Liver (tissue), 9 donors: ENCODE data around the gene ANKRD44. TPM values are rescaled to one million over a fixed set of nuclear protein-coding genes. Genes with fewer than 3 reads are reported as not detected.

Experiments
- DNase-seq: peaks from one replicate; pipeline ENCODE4 v3.0.0-alpha.2; 2017; ENCODE audit warnings: low spot score
- H3K27ac ChIP-seq, 2 donors: one replicate each; pipeline ENCODE4 v1.7.0; 2013; ENCODE audit warnings: inconsistent platforms in 2 of 2, low read length in 2 of 2, control low read depth in 1 of 2, low read depth in 1 of 2, mild to moderate bottlenecking in 1 of 2
- H3K27me3 ChIP-seq, 4 donors: one replicate each; pipeline versions ENCODE4 v1.6.1 to v1.7.0; 2013; ENCODE audit warnings: low read length in 3 of 4, inconsistent platforms in 1 of 4, mild to moderate bottlenecking in 1 of 4, moderate library complexity in 1 of 4; ENCODE audit not compliant: control insufficient read depth in 4 of 4, insufficient read depth in 4 of 4
- H3K36me3 ChIP-seq, 4 donors: one replicate each; pipeline versions ENCODE4 v1.6.1 to v1.7.0; 2013; ENCODE audit warnings: low read length in 3 of 4, mild to moderate bottlenecking in 3 of 4, low read depth in 1 of 4, moderate library complexity in 1 of 4; ENCODE audit not compliant: control insufficient read depth in 4 of 4, insufficient read depth in 3 of 4
- H3K4me1 ChIP-seq, 4 donors: one replicate each; pipeline versions ENCODE4 v1.6.1 to v1.7.0; 2013; ENCODE audit warnings: low read length in 3 of 4, mild to moderate bottlenecking in 3 of 4, moderate library complexity in 1 of 4; ENCODE audit not compliant: control insufficient read depth in 4 of 4, insufficient read depth in 4 of 4
- H3K4me3 ChIP-seq, 3 donors: one replicate each; pipeline versions ENCODE4 v1.6.1 to v1.7.0; 2013; ENCODE audit warnings: low read length in 3 of 3, control low read depth in 1 of 3, low read depth in 1 of 3, mild to moderate bottlenecking in 1 of 3
- H3K9ac ChIP-seq, 2 donors: one replicate each; pipeline ENCODE4 v1.7.0; 2013; ENCODE audit warnings: low read length in 2 of 2, mild to moderate bottlenecking in 2 of 2, moderate library complexity in 2 of 2, control low read depth in 1 of 2, low read depth in 1 of 2
- H3K9me3 ChIP-seq, 4 donors: one replicate each; pipeline versions ENCODE4 v1.6.1 to v1.7.0; 2013; ENCODE audit warnings: low read length in 3 of 4; ENCODE audit not compliant: control insufficient read depth in 4 of 4
- EGR1 ChIP-seq, 2 donors: IDR thresholded peaks; 2 replicates each; pipeline ENCODE4 v1.6.1; 2016 to 2018; ENCODE audit warnings: antibody characterized with exemption in 2 of 2, low read depth in 2 of 2
- FOXA2 ChIP-seq: IDR thresholded peaks from 2 replicates; pipeline ENCODE4 v1.6.1; 2016; ENCODE audit warnings: antibody characterized with exemption
- GABPA ChIP-seq, 2 donors: IDR thresholded peaks in 1 of 2; conservative IDR thresholded peaks in 1 of 2; 2 replicates each; pipeline ENCODE4 v1.6.1; 2016; ENCODE audit warnings: antibody characterized with exemption in 2 of 2, mild to moderate bottlenecking in 1 of 2, moderate library complexity in 1 of 2
- HNF4A ChIP-seq, 2 donors: conservative IDR thresholded peaks; 2 replicates each; pipeline ENCODE4 v1.6.1; 2016; ENCODE audit warnings: antibody characterized with exemption in 2 of 2, mild to moderate bottlenecking in 2 of 2
- HNF4G ChIP-seq: IDR thresholded peaks from 2 replicates; pipeline ENCODE4 v1.6.1; 2016; ENCODE audit warnings: antibody characterized with exemption
- JUND ChIP-seq, 2 donors: IDR thresholded peaks; 2 replicates each; pipeline ENCODE4 v1.6.1; 2016; ENCODE audit warnings: antibody characterized with exemption in 2 of 2
- NR2F2 ChIP-seq: IDR thresholded peaks from 2 replicates; pipeline ENCODE4 v1.6.1; 2016; ENCODE audit warnings: antibody characterized with exemption
- RAD21 ChIP-seq, 2 donors: IDR thresholded peaks; 2 replicates each; pipeline ENCODE4 v1.6.1; 2016; ENCODE audit warnings: antibody characterized with exemption in 2 of 2, mild to moderate bottlenecking in 2 of 2
- RXRA ChIP-seq, 2 donors: IDR thresholded peaks; 2 replicates each; pipeline ENCODE4 v1.6.1; 2017 to 2018; ENCODE audit warnings: antibody characterized with exemption in 2 of 2, mild to moderate bottlenecking in 1 of 2
- SP1 ChIP-seq: IDR thresholded peaks from 2 replicates; pipeline ENCODE4 v1.6.1; 2018; ENCODE audit warnings: antibody characterized with exemption, mild to moderate bottlenecking
- TAF1 ChIP-seq: conservative IDR thresholded peaks from 2 replicates; pipeline ENCODE4 v1.6.1; 2016; ENCODE audit warnings: antibody characterized with exemption, mild to moderate bottlenecking
- YY1 ChIP-seq: IDR thresholded peaks from 2 replicates; pipeline ENCODE4 v1.6.1; 2016; ENCODE audit warnings: antibody characterized with exemption, mild to moderate bottlenecking
- whole genome bisulfite sequencing: extraction: QIAGEN DNeasy Blood & Tissue Kit; methylation state at CpG from one replicate; pipeline ENCODE4 v1.1.7; 2013; 5-methylcytosine and 5-hydroxymethylcytosine counted together
- polyA plus RNA-seq, 2 donors: library from polyadenylated mRNA; stranded (reverse) in 1 of 2; unstranded in 1 of 2; fragments of 200-250 nt in 1 of 2; fragments of >200 nt in 1 of 2; fragmentation: Nextera tagmentation in 1 of 2; extraction: Ambion mirVana in 1 of 2; gene quantifications; one replicate each; pipeline versions ENCODE4 v1.2.1 to v1.2.3, GENCODE V29; 2013 to 2015
- total RNA-seq, 2 donors: library from RNA; depleted of rRNA; stranded (reverse); fragments of >200 nt; gene quantifications; one replicate each; pipeline ENCODE4 v1.2.3, GENCODE V29; 2014
- TF ChIP-seq, protein P1 (sequence below): IDR thresholded peaks from 2 replicates; pipeline ENCODE4 v1.6.1; 2016; ENCODE audit warnings: antibody characterized with exemption
- TF ChIP-seq, protein P2 (sequence below): IDR thresholded peaks from 2 replicates; pipeline ENCODE4 v1.6.1; 2016; ENCODE audit warnings: antibody characterized with exemption, mild to moderate bottlenecking
- TF ChIP-seq, protein P3 (sequence below): fragments of 150-350 bp; IDR thresholded peaks from 2 replicates; pipeline ENCODE4 v1.5.1; 2017; ENCODE audit warnings: improper control_type of control experiment, low read depth, low read length; ENCODE audit not compliant: missing input control
- donor health status: healthy.
- donor health status: healthy.
- donor health status: healthy.
- donor health status: healthy.
- donor health status: healthy.

Gene ANKRD44
- total and polyA plus RNA-seq, 4 donors, result 3.8 to 18.2 (median 6.8) TPM

DNA sequence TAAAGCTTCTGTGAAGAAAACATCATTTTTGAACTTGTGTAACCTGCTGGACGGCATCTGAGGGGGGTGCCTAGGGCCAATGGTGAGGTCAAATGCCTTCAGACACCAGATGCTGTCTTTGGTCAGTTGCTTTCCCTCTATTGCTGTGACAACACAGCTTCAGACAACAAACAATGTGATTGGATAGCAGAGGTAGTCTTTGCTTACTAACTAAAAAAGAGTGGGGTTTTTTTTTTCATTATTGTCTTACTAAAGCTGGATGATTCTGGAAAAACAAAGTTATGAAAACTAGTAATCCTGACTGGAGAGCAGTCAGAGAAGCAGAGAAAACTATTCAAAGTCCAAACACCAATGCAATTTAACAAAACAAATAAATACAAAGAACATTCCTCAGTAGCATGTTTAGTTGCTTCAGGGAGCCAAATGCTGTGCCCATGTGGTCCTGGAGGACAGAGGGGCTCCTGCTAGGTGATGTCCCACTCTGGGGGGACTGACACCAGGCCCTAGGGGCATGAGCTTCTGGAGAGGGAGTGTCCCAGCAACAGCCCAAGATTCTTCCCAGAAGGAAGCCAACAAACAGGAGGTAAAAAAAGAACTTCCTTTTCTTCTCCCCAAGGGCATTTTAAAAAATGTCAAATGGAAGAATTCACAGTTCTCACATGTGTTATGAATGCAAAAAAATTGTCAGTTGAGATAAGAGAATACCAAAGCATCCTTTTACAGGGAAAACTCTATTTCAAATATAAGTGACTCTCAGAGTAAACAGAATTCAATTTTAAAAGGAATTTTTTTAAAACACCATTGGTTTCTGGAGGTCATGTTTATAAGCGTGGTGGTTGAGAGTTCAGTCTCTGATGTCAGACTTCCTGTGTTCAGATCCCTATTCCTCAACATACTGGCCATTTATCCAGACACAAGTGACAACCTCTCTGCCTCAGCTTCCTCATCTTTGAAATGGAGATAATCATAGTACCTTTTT lies 203.0 kb downstream of the ANKRD44 start:
- H3K36me3 ChIP-seq, result no peaks in the 10 kb centered on the region
- peaks cover 7 to 26% (median 15%) of the 10 kb centered on the region in 4 donors for H3K4me1 ChIP-seq
- no peak for DNase-seq
- H3K9me3 ChIP-seq, result no peaks in the 10 kb centered on the region
- H3K9ac ChIP-seq, result peak overlapping the region in 1 of 2 donors; percentile 8
- H3K4me3 ChIP-seq, result no peak overlapping the region
- WGBS, result 47% methylated on average over 2 of the region's 2 CpGs
- TF ChIP-seq SP1 (peak; percentile 77), HNF4G (peak; percentile 25), GABPA (IDR thresholded peaks at IDR 0.05 in 1 of 2, conservative IDR thresholded peaks at IDR 0.05 in 1 of 2) (no peak), NR2F2 (peak; percentile 91), HNF4A (conservative IDR thresholded peaks at IDR 0.05) (peak; percentile 68 to 75), EGR1 (IDR thresholded peaks at IDR 0.05; ENCODE audit: low read depth in 2 of 2) (no peak), RXRA (IDR thresholded peaks at IDR 0.05) (peak; percentile 69 to 86), JUND (IDR thresholded peaks at IDR 0.05) (peak in 1 of 2 donors; percentile 32), FOXA2 (peak; percentile 4)
- TF ChIP-seq, protein P1, sequence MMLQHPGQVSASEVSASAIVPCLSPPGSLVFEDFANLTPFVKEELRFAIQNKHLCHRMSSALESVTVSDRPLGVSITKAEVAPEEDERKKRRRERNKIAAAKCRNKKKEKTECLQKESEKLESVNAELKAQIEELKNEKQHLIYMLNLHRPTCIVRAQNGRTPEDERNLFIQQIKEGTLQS, result no peak
- TF ChIP-seq, protein P2, sequence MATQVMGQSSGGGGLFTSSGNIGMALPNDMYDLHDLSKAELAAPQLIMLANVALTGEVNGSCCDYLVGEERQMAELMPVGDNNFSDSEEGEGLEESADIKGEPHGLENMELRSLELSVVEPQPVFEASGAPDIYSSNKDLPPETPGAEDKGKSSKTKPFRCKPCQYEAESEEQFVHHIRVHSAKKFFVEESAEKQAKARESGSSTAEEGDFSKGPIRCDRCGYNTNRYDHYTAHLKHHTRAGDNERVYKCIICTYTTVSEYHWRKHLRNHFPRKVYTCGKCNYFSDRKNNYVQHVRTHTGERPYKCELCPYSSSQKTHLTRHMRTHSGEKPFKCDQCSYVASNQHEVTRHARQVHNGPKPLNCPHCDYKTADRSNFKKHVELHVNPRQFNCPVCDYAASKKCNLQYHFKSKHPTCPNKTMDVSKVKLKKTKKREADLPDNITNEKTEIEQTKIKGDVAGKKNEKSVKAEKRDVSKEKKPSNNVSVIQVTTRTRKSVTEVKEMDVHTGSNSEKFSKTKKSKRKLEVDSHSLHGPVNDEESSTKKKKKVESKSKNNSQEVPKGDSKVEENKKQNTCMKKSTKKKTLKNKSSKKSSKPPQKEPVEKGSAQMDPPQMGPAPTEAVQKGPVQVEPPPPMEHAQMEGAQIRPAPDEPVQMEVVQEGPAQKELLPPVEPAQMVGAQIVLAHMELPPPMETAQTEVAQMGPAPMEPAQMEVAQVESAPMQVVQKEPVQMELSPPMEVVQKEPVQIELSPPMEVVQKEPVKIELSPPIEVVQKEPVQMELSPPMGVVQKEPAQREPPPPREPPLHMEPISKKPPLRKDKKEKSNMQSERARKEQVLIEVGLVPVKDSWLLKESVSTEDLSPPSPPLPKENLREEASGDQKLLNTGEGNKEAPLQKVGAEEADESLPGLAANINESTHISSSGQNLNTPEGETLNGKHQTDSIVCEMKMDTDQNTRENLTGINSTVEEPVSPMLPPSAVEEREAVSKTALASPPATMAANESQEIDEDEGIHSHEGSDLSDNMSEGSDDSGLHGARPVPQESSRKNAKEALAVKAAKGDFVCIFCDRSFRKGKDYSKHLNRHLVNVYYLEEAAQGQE, result peak; percentile 63
- no peaks in the 10 kb centered on the region for H3K27me3 ChIP-seq
- peak overlapping the region; percentile 84 to 91 for H3K27ac ChIP-seq

DNA sequence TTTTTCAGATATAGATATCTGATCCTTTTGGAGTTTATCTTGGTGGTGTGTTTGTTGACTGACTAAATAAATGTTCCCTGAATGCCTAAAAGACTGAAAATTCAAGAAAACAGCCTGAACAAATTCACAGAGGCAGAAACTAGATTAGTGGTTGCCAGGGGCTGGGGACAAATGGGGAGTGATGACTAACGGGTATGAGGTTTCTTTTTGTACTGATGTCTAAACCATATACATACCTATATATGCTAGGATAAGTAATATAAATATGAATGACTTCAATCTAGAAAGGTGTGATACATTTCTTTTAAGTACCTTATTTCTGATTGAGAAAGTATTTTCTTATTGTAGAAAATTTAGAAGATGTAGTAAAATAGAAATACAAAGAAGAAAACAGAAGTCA lies 207.2 kb downstream of the ANKRD44 start:
- 98% methylated on average over 1 of the region's 1 CpG for WGBS
- Histone ChIP-seq H3K36me3 (peaks cover 0 to 2% (median 1%) of the 10 kb centered on the region in 4 donors), H3K4me1 (peaks cover 3 to 16% (median 12%) of the 10 kb centered on the region in 4 donors), H3K9me3 (no peaks in the 10 kb centered on the region), H3K4me3 (no peak overlapping the region), H3K27ac (no peak overlapping the region), H3K27me3 (no peaks in the 10 kb centered on the region), H3K9ac (no peak overlapping the region)
- TF ChIP-seq RXRA (IDR thresholded peaks at IDR 0.05) (no peak), TAF1 (no peak), JUND (IDR thresholded peaks at IDR 0.05) (no peak), RAD21 (IDR thresholded peaks at IDR 0.05) (no peak), SP1 (no peak), YY1 (no peak), HNF4G (no peak), FOXA2 (no peak), NR2F2 (no peak)
- TF ChIP-seq, protein P3, sequence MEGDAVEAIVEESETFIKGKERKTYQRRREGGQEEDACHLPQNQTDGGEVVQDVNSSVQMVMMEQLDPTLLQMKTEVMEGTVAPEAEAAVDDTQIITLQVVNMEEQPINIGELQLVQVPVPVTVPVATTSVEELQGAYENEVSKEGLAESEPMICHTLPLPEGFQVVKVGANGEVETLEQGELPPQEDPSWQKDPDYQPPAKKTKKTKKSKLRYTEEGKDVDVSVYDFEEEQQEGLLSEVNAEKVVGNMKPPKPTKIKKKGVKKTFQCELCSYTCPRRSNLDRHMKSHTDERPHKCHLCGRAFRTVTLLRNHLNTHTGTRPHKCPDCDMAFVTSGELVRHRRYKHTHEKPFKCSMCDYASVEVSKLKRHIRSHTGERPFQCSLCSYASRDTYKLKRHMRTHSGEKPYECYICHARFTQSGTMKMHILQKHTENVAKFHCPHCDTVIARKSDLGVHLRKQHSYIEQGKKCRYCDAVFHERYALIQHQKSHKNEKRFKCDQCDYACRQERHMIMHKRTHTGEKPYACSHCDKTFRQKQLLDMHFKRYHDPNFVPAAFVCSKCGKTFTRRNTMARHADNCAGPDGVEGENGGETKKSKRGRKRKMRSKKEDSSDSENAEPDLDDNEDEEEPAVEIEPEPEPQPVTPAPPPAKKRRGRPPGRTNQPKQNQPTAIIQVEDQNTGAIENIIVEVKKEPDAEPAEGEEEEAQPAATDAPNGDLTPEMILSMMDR, result no peak
- TF ChIP-seq, protein P1, result no peak
- TF ChIP-seq, protein P2, result no peak
- DNase-seq, result no peak
